ENCODE measurements around the gene CCDC9B.

CCDC9B gene

GRCh38 chr15:40357723-40358470 lies 17.2 kb upstream of the CCDC9B start, which contains the start of gene DISP2:
DISP2 (plus strand) TSS chr15:40358219; CDS start chr15:40358322, 103 bp downstream.
- no peaks in the 10 kb centered on the region for H3K9me3 ChIP-seq (ENCODE audit: insufficient read depth, low read depth, low read length)
- peaks cover 3 to 7% of the 10 kb centered on the region in 2 experiments for H3K4me1 ChIP-seq (ENCODE audit: control insufficient read depth in 1 of 2, insufficient read depth in 2 of 2, low read length in 2 of 2)
- no CpG with 5 or more reads among the region's 82 CpGs for WGBS (ENCODE audit: extremely low coverage, insufficient coverage, insufficient read length)
- H2BK5ac ChIP-seq (ENCODE audit: low read depth, low read length, poor library complexity) = no peak within 1 kb of the TSS
- peak; percentile 77 to 92 for DNase-seq
- H3K4me2 ChIP-seq (ENCODE audit: low read length) = peak within 1 kb of the TSS; percentile 99
- no peaks in the 10 kb centered on the region for H3K79me1 ChIP-seq (ENCODE audit: low read length)
- peak within 1 kb of the TSS; percentile 21 for H2AFZ ChIP-seq (ENCODE audit: insufficient read depth, low read length, poor library complexity)
- no peak within 1 kb of the TSS for H4K12ac ChIP-seq (ENCODE audit: low read depth, low read length)
- no peak within 1 kb of the TSS for H3K27ac ChIP-seq (ENCODE audit: low read depth, low read length)
- H3K18ac ChIP-seq (ENCODE audit: low read length) = no peak within 1 kb of the TSS
- H3K4ac ChIP-seq (ENCODE audit: low read depth, low read length) = no peak within 1 kb of the TSS
- no peaks in the 10 kb centered on the region for H3K36me3 ChIP-seq (ENCODE audit: control insufficient read depth in 1 of 2, insufficient read depth in 2 of 2, low read length in 2 of 2)
- no peak within 1 kb of the TSS for H2BK12ac ChIP-seq (ENCODE audit: low read length)
- H3K9ac ChIP-seq (ENCODE audit: low read length) = no peak within 1 kb of the TSS
- H2AK5ac ChIP-seq (ENCODE audit: low read length) = no peak within 1 kb of the TSS
- no peaks in the 10 kb centered on the region for H3K27me3 ChIP-seq (ENCODE audit: insufficient read depth, low read length)
- no peak within 1 kb of the TSS for H4K91ac ChIP-seq (ENCODE audit: low read depth, low read length)
- H3K14ac ChIP-seq (ENCODE audit: low read length) = no peak within 1 kb of the TSS
- no peaks in the 10 kb centered on the region for H3K79me2 ChIP-seq (ENCODE audit: control insufficient read depth, insufficient read depth, low read length, poor library complexity)
- no peak within 1 kb of the TSS for H2BK120ac ChIP-seq (ENCODE audit: insufficient read depth, low read length, poor library complexity)
- peak within 1 kb of the TSS; percentile 65 for H3K4me3 ChIP-seq (ENCODE audit: low read depth, low read length)
- no peak within 1 kb of the TSS for H3K23ac ChIP-seq (ENCODE audit: low read length)
- no peak within 1 kb of the TSS for H4K8ac ChIP-seq (ENCODE audit: low read depth, low read length)

- Histone ChIP-seq H3K9me3 (ENCODE audit: insufficient read depth, low read depth, low read length) (no peaks in the 10 kb centered on the region), H3K14ac (ENCODE audit: low read length) (no peak overlapping the region), H2BK5ac (ENCODE audit: low read depth, low read length, poor library complexity) (no peak overlapping the region), H2AK5ac (ENCODE audit: low read length) (no peak overlapping the region), H3K9ac (ENCODE audit: low read length) (no peak overlapping the region), H3K79me2 (ENCODE audit: control insufficient read depth, insufficient read depth, low read length, poor library complexity) (no peaks in the 10 kb centered on the region), H4K8ac (ENCODE audit: low read depth, low read length) (no peak overlapping the region), H4K12ac (ENCODE audit: low read depth, low read length) (no peak overlapping the region), H3K27ac (ENCODE audit: low read depth, low read length) (no peak overlapping the region), H3K4me3 (ENCODE audit: low read depth, low read length) (no peak overlapping the region), H3K27me3 (ENCODE audit: insufficient read depth, low read length) (no peaks in the 10 kb centered on the region), H3K79me1 (ENCODE audit: low read length) (no peaks in the 10 kb centered on the region), H3K4me2 (ENCODE audit: low read length) (peak overlapping the region; percentile 99), H3K23ac (ENCODE audit: low read length) (no peak overlapping the region), H2BK120ac (ENCODE audit: insufficient read depth, low read length, poor library complexity) (no peak overlapping the region), H2BK12ac (ENCODE audit: low read length) (no peak overlapping the region), H3K18ac (ENCODE audit: low read length) (no peak overlapping the region), H3K36me3 (ENCODE audit: control insufficient read depth in 1 of 2, insufficient read depth in 2 of 2, low read length in 2 of 2) (no peaks in the 10 kb centered on the region), H4K91ac (ENCODE audit: low read depth, low read length) (no peak overlapping the region), H3K4ac (ENCODE audit: low read depth, low read length) (no peak overlapping the region), H3K4me1 (ENCODE audit: control insufficient read depth in 1 of 2, insufficient read depth in 2 of 2, low read length in 2 of 2) (peaks cover 3 to 7% of the 10 kb centered on the region in 2 experiments), H2AFZ (ENCODE audit: insufficient read depth, low read length, poor library complexity) (no peak overlapping the region)
- DNase-seq = no peak
- no CpG with 5 or more reads among the region's 1 CpG for WGBS (ENCODE audit: extremely low coverage, insufficient coverage, insufficient read length)
Observed at GRCh38 chr15:40357246-40357645, 16.5 kb upstream of the CCDC9B start.

- Histone ChIP-seq H3K9me3 (ENCODE audit: insufficient read depth, low read depth, low read length) (no peaks in the 10 kb centered on the region), H4K12ac (ENCODE audit: low read depth, low read length) (no peak overlapping the region)
- no CpG with 5 or more reads among the region's 5 CpGs for WGBS (ENCODE audit: extremely low coverage, insufficient coverage, insufficient read length)
Observed at GRCh38 chr15:40355976-40356585, 15.3 kb upstream of the CCDC9B start.

GRCh38 chr15:40354408-40355171 lies 13.9 kb upstream of the CCDC9B start:
- Histone ChIP-seq H2BK5ac (ENCODE audit: low read depth, low read length, poor library complexity) (no peak overlapping the region), H3K79me1 (ENCODE audit: low read length) (no peaks in the 10 kb centered on the region), H3K36me3 (ENCODE audit: control insufficient read depth in 1 of 2, insufficient read depth in 2 of 2, low read length in 2 of 2) (no peaks in the 10 kb centered on the region), H3K27ac (ENCODE audit: low read depth, low read length) (no peak overlapping the region), H4K12ac (ENCODE audit: low read depth, low read length) (no peak overlapping the region), H3K79me2 (ENCODE audit: control insufficient read depth, insufficient read depth, low read length, poor library complexity) (no peaks in the 10 kb centered on the region), H4K91ac (ENCODE audit: low read depth, low read length) (no peak overlapping the region), H2BK120ac (ENCODE audit: insufficient read depth, low read length, poor library complexity) (no peak overlapping the region), H3K27me3 (ENCODE audit: insufficient read depth, low read length) (no peaks in the 10 kb centered on the region), H3K23ac (ENCODE audit: low read length) (no peak overlapping the region), H3K4me1 (ENCODE audit: control insufficient read depth in 1 of 2, insufficient read depth in 2 of 2, low read length in 2 of 2) (peaks cover 3 to 7% of the 10 kb centered on the region in 2 experiments), H2BK12ac (ENCODE audit: low read length) (no peak overlapping the region), H4K8ac (ENCODE audit: low read depth, low read length) (no peak overlapping the region), H3K4me2 (ENCODE audit: low read length) (no peak overlapping the region), H2AK5ac (ENCODE audit: low read length) (no peak overlapping the region), H3K4me3 (ENCODE audit: low read depth, low read length) (no peak overlapping the region), H3K9me3 (ENCODE audit: insufficient read depth, low read depth, low read length) (no peaks in the 10 kb centered on the region), H3K18ac (ENCODE audit: low read length) (no peak overlapping the region), H3K9ac (ENCODE audit: low read length) (no peak overlapping the region), H3K4ac (ENCODE audit: low read depth, low read length) (no peak overlapping the region), H2AFZ (ENCODE audit: insufficient read depth, low read length, poor library complexity) (no peak overlapping the region), H3K14ac (ENCODE audit: low read length) (no peak overlapping the region)
- no CpG with 5 or more reads among the region's 9 CpGs for WGBS (ENCODE audit: extremely low coverage, insufficient coverage, insufficient read length)
- DNase-seq = no peak

More at GRCh38 chr15:40355976-40356585, 15.3 kb upstream of the CCDC9B start:
- Histone ChIP-seq H2AFZ (ENCODE audit: insufficient read depth, low read length, poor library complexity) (no peak overlapping the region), H2AK5ac (ENCODE audit: low read length) (no peak overlapping the region), H2BK12ac (ENCODE audit: low read length) (no peak overlapping the region), H3K4me2 (ENCODE audit: low read length) (no peak overlapping the region), H4K91ac (ENCODE audit: low read depth, low read length) (no peak overlapping the region), H3K79me1 (ENCODE audit: low read length) (no peaks in the 10 kb centered on the region), H3K18ac (ENCODE audit: low read length) (no peak overlapping the region), H4K8ac (ENCODE audit: low read depth, low read length) (no peak overlapping the region), H3K4ac (ENCODE audit: low read depth, low read length) (no peak overlapping the region), H3K27ac (ENCODE audit: low read depth, low read length) (no peak overlapping the region), H3K4me1 (ENCODE audit: control insufficient read depth in 1 of 2, insufficient read depth in 2 of 2, low read length in 2 of 2) (peaks cover 3 to 7% of the 10 kb centered on the region in 2 experiments), H3K36me3 (ENCODE audit: control insufficient read depth in 1 of 2, insufficient read depth in 2 of 2, low read length in 2 of 2) (no peaks in the 10 kb centered on the region), H3K14ac (ENCODE audit: low read length) (no peak overlapping the region), H3K23ac (ENCODE audit: low read length) (peak overlapping the region; percentile 24), H3K4me3 (ENCODE audit: low read depth, low read length) (no peak overlapping the region), H3K27me3 (ENCODE audit: insufficient read depth, low read length) (no peaks in the 10 kb centered on the region), H3K79me2 (ENCODE audit: control insufficient read depth, insufficient read depth, low read length, poor library complexity) (no peaks in the 10 kb centered on the region), H2BK120ac (ENCODE audit: insufficient read depth, low read length, poor library complexity) (no peak overlapping the region), H3K9ac (ENCODE audit: low read length) (no peak overlapping the region), H2BK5ac (ENCODE audit: low read depth, low read length, poor library complexity) (no peak overlapping the region)
- DNase-seq = no peak

Data from trophoblast cell (in vitro differentiated cells and primary cell).